Measurements from ENCODE around the gene SLC2A10.

SLC2A10 gene

GRCh38 chr20:46704714-46705377 lies 4.6 kb upstream of the SLC2A10 start:
- no peak for DNase-seq

GRCh38 chr20:46705378-46705729 lies 4.1 kb upstream of the SLC2A10 start:
- no peak for DNase-seq

GRCh38 chr20:46706242-46706641 lies 3.2 kb upstream of the SLC2A10 start:
- DNase-seq, result no peak

- DNase-seq, result no peak
These were observed 1.1 kb upstream of the SLC2A10 start for GRCh38 chr20:46708172-46708860.

- DNase-seq, result no peak
These were observed 392 bp upstream of the SLC2A10 start for GRCh38 chr20:46709055-46709458.

- DNase-seq, result no peak
These were observed 884 bp downstream of the SLC2A10 start for GRCh38 chr20:46710153-46710913.

- DNase-seq, result no peak
These were observed 2.7 kb downstream of the SLC2A10 start for GRCh38 chr20:46712056-46712636.

GRCh38 chr20:46713957-46714834 lies 4.7 kb downstream of the SLC2A10 start:
- DNase-seq, result no peak

GRCh38 chr20:46715292-46715756 lies 5.9 kb downstream of the SLC2A10 start:
- DNase-seq, result no peak

GRCh38 chr20:46717818-46718541 lies 8.5 kb downstream of the SLC2A10 start:
- no peak for DNase-seq

GRCh38 chr20:46720019-46720418 lies 10.6 kb downstream of the SLC2A10 start:
- no peak for DNase-seq

- no peak for DNase-seq
These were observed 11.5 kb downstream of the SLC2A10 start for GRCh38 chr20:46720776-46721425.

- no peak for DNase-seq
These were observed 12.0 kb downstream of the SLC2A10 start for GRCh38 chr20:46721476-46721875.

GRCh38 chr20:46722450-46722849 lies 13.0 kb downstream of the SLC2A10 start:
- no peak for DNase-seq

- DNase-seq, result no peak
These were observed 13.6 kb downstream of the SLC2A10 start for GRCh38 chr20:46723039-46723438.

GRCh38 chr20:46724343-46724959 lies 15.0 kb downstream of the SLC2A10 start:
- DNase-seq, result no peak

- DNase-seq, result no peak
These were observed 16.0 kb downstream of the SLC2A10 start for GRCh38 chr20:46725186-46726165.

GRCh38 chr20:46731770-46732169 lies 22.3 kb downstream of the SLC2A10 start:
- no peak for DNase-seq

- no peak for DNase-seq
These were observed 26.0 kb downstream of the SLC2A10 start for GRCh38 chr20:46735436-46735835.

Data from activated gamma-delta T cell (primary cell).